HG02840 (cell line): ENCODE data around the gene S100PBP.

Experiments
- ATAC-seq: cut with Tn5 transposase; IDR thresholded peaks from one replicate; pipeline ENCODE4 v1.9.1; 2021; ENCODE audit warnings: mild to moderate bottlenecking, moderate library complexity, moderate number of reproducible peaks; ENCODE audit not compliant: unreplicated experiment, low FRiP score

S100PBP gene

GRCh38 chr1:32884726-32885125 lies 67.3 kb downstream of the S100PBP start:
- ATAC-seq: no peak

GRCh38 chr1:32885676-32886003 lies 68.2 kb downstream of the S100PBP start:
- no peak for ATAC-seq

GRCh38 chr1:32886004-32886827 lies 68.8 kb downstream of the S100PBP start, which contains the start of gene HPCA:
TSS of gene HPCA (plus strand) at chr1:32886491. CDS start at chr1:32888899, 2,408 bp downstream.
- no peak for ATAC-seq

GRCh38 chr1:32886828-32887414 lies 69.5 kb downstream of the S100PBP start:
- ATAC-seq: no peak

GRCh38 chr1:32887623-32888022 lies 70.2 kb downstream of the S100PBP start:
- ATAC-seq: no peak

- ATAC-seq: no peak
Observed at GRCh38 chr1:32888134-32888533, 70.7 kb downstream of the S100PBP start.

- no peak for ATAC-seq
Observed at GRCh38 chr1:32888677-32889420, 71.4 kb downstream of the S100PBP start.

- no peak for ATAC-seq
Observed at GRCh38 chr1:32889731-32890278, 72.4 kb downstream of the S100PBP start.

GRCh38 chr1:32890516-32891240 lies 73.2 kb downstream of the S100PBP start:
- no peak for ATAC-seq

GRCh38 chr1:32891241-32891570 lies 73.8 kb downstream of the S100PBP start:
- ATAC-seq: no peak

GRCh38 chr1:32891630-32892029 lies 74.2 kb downstream of the S100PBP start:
- no peak for ATAC-seq

- no peak for ATAC-seq
Observed at GRCh38 chr1:32892368-32893197, 75.1 kb downstream of the S100PBP start.

- no peak for ATAC-seq
Observed at GRCh38 chr1:32893198-32894018, 76.0 kb downstream of the S100PBP start.

- no peak for ATAC-seq
Observed at GRCh38 chr1:32894019-32894600, 76.7 kb downstream of the S100PBP start.

GRCh38 chr1:32894681-32895080 lies 77.2 kb downstream of the S100PBP start:
- ATAC-seq: no peak

GRCh38 chr1:32895325-32896215 lies 78.1 kb downstream of the S100PBP start:
- no peak for ATAC-seq

- ATAC-seq: no peak
Observed at GRCh38 chr1:32896451-32896850, 79.0 kb downstream of the S100PBP start.
